ENCODE results near the gene C2CD3. TPM values are rescaled to one million over a fixed set of nuclear protein-coding genes. Genes with fewer than 3 reads are reported as not detected.

Gene C2CD3
- total RNA-seq, 1 donor from 2014 or later = 25.2 TPM

- H3K4me1 Mint-ChIP-seq (ENCODE audit: unreplicated experiment) = peaks cover 15% of the 10 kb centered on the region
- no peaks in the 10 kb centered on the region for H3K27me3 Mint-ChIP-seq (ENCODE audit: unreplicated experiment)
- no peak for DNase-seq (ENCODE audit: extremely low spot score, unreplicated experiment)
- no peak for TF ChIP-seq CTCF (IDR thresholded peaks at IDR 0.05)
- H3K36me3 Mint-ChIP-seq (ENCODE audit: unreplicated experiment) = no peaks in the 10 kb centered on the region
- no peaks in the 10 kb centered on the region for H3K9me3 Mint-ChIP-seq (ENCODE audit: unreplicated experiment)
- H3K4me3 Mint-ChIP-seq (ENCODE audit: unreplicated experiment) = no peak overlapping the region
- H3K27ac Mint-ChIP-seq (ENCODE audit: unreplicated experiment) = no peak overlapping the region
Observed at GRCh38 chr11:73965764-73966121, 205.1 kb downstream of the C2CD3 start.

- DNase-seq (ENCODE audit: extremely low spot score, unreplicated experiment) = no peak
Observed at GRCh38 chr11:73965076-73965763, 205.6 kb downstream of the C2CD3 start.

GRCh38 chr11:73963861-73964260, 206.9 kb downstream of the C2CD3 start:
- Mint-ChIP-seq H3K36me3 (ENCODE audit: unreplicated experiment) (no peaks in the 10 kb centered on the region), H3K4me3 (ENCODE audit: unreplicated experiment) (no peak overlapping the region), H3K4me1 (ENCODE audit: unreplicated experiment) (peaks cover 10% of the 10 kb centered on the region), H3K27me3 (ENCODE audit: unreplicated experiment) (no peaks in the 10 kb centered on the region), H3K27ac (ENCODE audit: unreplicated experiment) (no peak overlapping the region), H3K9me3 (ENCODE audit: unreplicated experiment) (no peaks in the 10 kb centered on the region)
- DNase-seq (ENCODE audit: extremely low spot score, unreplicated experiment) = no peak
- TF ChIP-seq CTCF (IDR thresholded peaks at IDR 0.05) = no peak

More at GRCh38 chr11:73965076-73965763, 205.6 kb downstream of the C2CD3 start:
- TF ChIP-seq CTCF (IDR thresholded peaks at IDR 0.05) = no peak
- no peak overlapping the region for H3K27ac Mint-ChIP-seq (ENCODE audit: unreplicated experiment)
- H3K36me3 Mint-ChIP-seq (ENCODE audit: unreplicated experiment) = no peaks in the 10 kb centered on the region
- H3K4me3 Mint-ChIP-seq (ENCODE audit: unreplicated experiment) = no peak overlapping the region
- no peaks in the 10 kb centered on the region for H3K27me3 Mint-ChIP-seq (ENCODE audit: unreplicated experiment)
- H3K9me3 Mint-ChIP-seq (ENCODE audit: unreplicated experiment) = no peaks in the 10 kb centered on the region
- peaks cover 13% of the 10 kb centered on the region for H3K4me1 Mint-ChIP-seq (ENCODE audit: unreplicated experiment)

Other genes starting within 250 kb of the C2CD3 start
- gene DNAJB13, start 220.0 kb downstream of the C2CD3 start, total RNA-seq = not detected in 2 replicates
- 26.4 and 31.8 TPM in 2 replicates for gene UCP2, start 188.2 kb downstream of the C2CD3 start, total RNA-seq
- gene UCP3, start 161.9 kb downstream of the C2CD3 start, total RNA-seq = 1.0 and 1.8 TPM in 2 replicates
- 33.4 and 40.4 TPM in 2 replicates for gene PPME1, start 287 bp upstream of the C2CD3 start, total RNA-seq
- 6.1 and 6.4 TPM in 2 replicates for gene P4HA3, start 140.6 kb upstream of the C2CD3 start, total RNA-seq
- gene PGM2L1, start 227.4 kb upstream of the C2CD3 start, total RNA-seq = 19.8 and 22.1 TPM in 2 replicates

Data from osteocyte (in vitro differentiated cells).